A172 (cell line): ENCODE data around the gene RIC1. TPM values are rescaled to one million over a fixed set of nuclear protein-coding genes. Genes with fewer than 3 reads are reported as not detected.
"Not testable (repeated sequence)": the region's sequence is repeated elsewhere in the genome, so short reads cannot be mapped to it uniquely, and the experiment has no call there.

Source experiments
- DNase-seq: peaks from one replicate; pipeline ENCODE4 v3.0.0-alpha.2; 2015; ENCODE audit warnings: low spot score
- total RNA-seq: library from RNA; depleted of rRNA; stranded (reverse); fragments of >200 nt; shearing (Covaris generic); gene quantifications from 2 replicates; pipeline ENCODE4 v1.2.3, GENCODE V29; 2014

The RIC1 gene
- total RNA-seq, 1 experiment from 2014 or later: 20.4 TPM

GRCh38 chr9:5665059-5665458 is 36.2 kb downstream of the RIC1 start:
- no peak for DNase-seq

- no peak for DNase-seq
These were observed 38.5 kb downstream of the RIC1 start for GRCh38 chr9:5667391-5667790.

- no peak for DNase-seq
These were observed 41.2 kb downstream of the RIC1 start for GRCh38 chr9:5670079-5670478.

- no peak for DNase-seq
These were observed 42.9 kb downstream of the RIC1 start for GRCh38 chr9:5671711-5672353.

- peak; percentile 67 for DNase-seq
These were observed 46.1 kb downstream of the RIC1 start for GRCh38 chr9:5675046-5675445.

- not testable (repeated sequence) for DNase-seq
These were observed 54.7 kb downstream of the RIC1 start for GRCh38 chr9:5683591-5683990.

GRCh38 chr9:5684101-5684500 is 55.2 kb downstream of the RIC1 start:
- DNase-seq: no peak

- no peak for DNase-seq
These were observed 59.2 kb downstream of the RIC1 start for GRCh38 chr9:5688109-5688508.

GRCh38 chr9:5690278-5690677 is 61.4 kb downstream of the RIC1 start:
- no peak for DNase-seq

GRCh38 chr9:5695860-5696259 is 67.0 kb downstream of the RIC1 start:
- DNase-seq: no peak

- DNase-seq: no peak
These were observed 68.0 kb downstream of the RIC1 start for GRCh38 chr9:5696884-5697283.

- no peak for DNase-seq
These were observed 69.1 kb downstream of the RIC1 start for GRCh38 chr9:5698004-5698403.

- no peak for DNase-seq
These were observed 70.1 kb downstream of the RIC1 start for GRCh38 chr9:5698810-5699556.

- DNase-seq: no peak
These were observed 79.5 kb downstream of the RIC1 start for GRCh38 chr9:5708414-5708813.

- DNase-seq: no peak
These were observed 83.9 kb downstream of the RIC1 start for GRCh38 chr9:5712651-5713390.

- peak; percentile 16 for DNase-seq
These were observed 85.8 kb downstream of the RIC1 start for GRCh38 chr9:5714501-5715401.

GRCh38 chr9:5715548-5716127 is 86.7 kb downstream of the RIC1 start:
- no peak for DNase-seq

- DNase-seq: not testable (repeated sequence)
These were observed 88.5 kb downstream of the RIC1 start for GRCh38 chr9:5717434-5717833.

GRCh38 chr9:5718296-5719032 is 89.6 kb downstream of the RIC1 start:
- no peak for DNase-seq

- DNase-seq: no peak
These were observed 90.4 kb downstream of the RIC1 start for GRCh38 chr9:5719100-5719926.
